ENCODE results near the gene MYH11. TPM values are rescaled to one million over a fixed set of nuclear protein-coding genes. Genes with fewer than 3 reads are reported as not detected.

Gene MYH11
- total RNA-seq, 6 experiments from 2014 or later: 1.5 to 3.9 (median 2.7) TPM

- peak in 1 of 3 donors; percentile 30 for DNase-seq
These were observed 18.0 kb upstream of the MYH11 start for GRCh38 chr16:15874745-15875314.

GRCh38 chr16:15873737-15874136 is 16.9 kb upstream of the MYH11 start:
- no peak for DNase-seq
- intact Hi-C loops (cut with DNase I): loop anchor here in 1 of 2 donors (10.0 kb wide), 1 partner anchor 251 kb away; no protein-coding TSS in a partner anchor
- H3K9me3 ChIP-seq: no peaks in the 10 kb centered on the region
- WGBS (ENCODE audit: insufficient coverage, low coverage, low lambda C conversion rate, missing lambda C conversion rate): 92% methylated on average over 1 of the region's 1 CpG
- TF ChIP-seq POLR2A (IDR thresholded peaks at IDR 0.05): no peak
- TF ChIP-seq CTCF (IDR thresholded peaks at IDR 0.05): no peak
- H3K36me3 ChIP-seq: peaks cover 0 to 16% (median 5%) of the 10 kb centered on the region in 4 donors
- ATAC-seq: peak in 1 of 4 donors; percentile 43
- H3K4me1 ChIP-seq: peaks cover 0 to 19% (median 0%) of the 10 kb centered on the region in 4 donors
- H3K27me3 ChIP-seq: no peaks in the 10 kb centered on the region
- H3K4me3 ChIP-seq: no peak overlapping the region
- no peak overlapping the region for H3K27ac ChIP-seq

More at GRCh38 chr16:15874745-15875314, 18.0 kb upstream of the MYH11 start:
- no peak for TF ChIP-seq POLR2A (IDR thresholded peaks at IDR 0.05)
- peak; percentile 48 to 64 (median 56) for TF ChIP-seq CTCF (IDR thresholded peaks at IDR 0.05)
- WGBS (ENCODE audit: insufficient coverage, low coverage, low lambda C conversion rate, missing lambda C conversion rate): 53% methylated on average over 7 of the region's 7 CpGs
- intact Hi-C loops (cut with DNase I): loop anchor here in 1 of 2 donors (10.0 kb wide), 1 partner anchor 250 kb away; no protein-coding TSS in a partner anchor
- peaks cover 0 to 24% (median 0%) of the 10 kb centered on the region in 4 donors for H3K4me1 ChIP-seq
- H3K27me3 ChIP-seq: no peaks in the 10 kb centered on the region
- H3K36me3 ChIP-seq: peaks cover 0 to 13% (median 3%) of the 10 kb centered on the region in 4 donors
- H3K27ac ChIP-seq: no peak overlapping the region
- peak; percentile 76 to 86 (median 80) for ATAC-seq
- no peak overlapping the region for H3K4me3 ChIP-seq
- no peaks in the 10 kb centered on the region for H3K9me3 ChIP-seq

- Histone ChIP-seq H3K27me3 (no peaks in the 10 kb centered on the region), H3K27ac (no peak overlapping the region), H3K36me3 (peaks cover 0 to 19% (median 5%) of the 10 kb centered on the region in 4 donors), H3K9me3 (no peaks in the 10 kb centered on the region), H3K4me1 (peaks cover 0 to 19% (median 0%) of the 10 kb centered on the region in 4 donors), H3K4me3 (no peak overlapping the region)
- no peak for TF ChIP-seq CTCF (IDR thresholded peaks at IDR 0.05)
- intact Hi-C loops (cut with DNase I): loop anchor here in 1 of 2 donors (10.0 kb wide), 1 partner anchor 252 kb away; no protein-coding TSS in a partner anchor
- ATAC-seq (no peak), DNase-seq (no peak)
- 87% methylated on average over 2 of the region's 2 CpGs for WGBS (ENCODE audit: insufficient coverage, low coverage, low lambda C conversion rate, missing lambda C conversion rate)
These were observed 16.5 kb upstream of the MYH11 start for GRCh38 chr16:15873301-15873700.

GRCh38 chr16:15870011-15870410 is 13.2 kb upstream of the MYH11 start:
- Histone ChIP-seq H3K27me3 (no peaks in the 10 kb centered on the region), H3K36me3 (peaks cover 0 to 45% (median 9%) of the 10 kb centered on the region in 4 donors), H3K27ac (no peak overlapping the region), H3K9me3 (no peaks in the 10 kb centered on the region), H3K4me3 (no peak overlapping the region), H3K4me1 (peaks cover 0 to 17% (median 0%) of the 10 kb centered on the region in 4 donors)
- no peak for ATAC-seq
- TF ChIP-seq POLR2A (IDR thresholded peaks at IDR 0.05) (no peak), CTCF (IDR thresholded peaks at IDR 0.05) (no peak)
- no peak for DNase-seq
- intact Hi-C loops (cut with DNase I): loop anchor here in 1 of 2 donors (10.0 kb wide), 1 partner anchor 255 kb away; no protein-coding TSS in a partner anchor
- WGBS (ENCODE audit: insufficient coverage, low coverage, low lambda C conversion rate, missing lambda C conversion rate): 70% methylated on average over 3 of the region's 5 CpGs
